ENCODE data around the gene IER2.

The IER2 gene

GRCh38 chr19:13150187-13150930, at the start of gene IER2, which contains the start of gene STX10:
TSS of gene IER2 (plus strand) at chr19:13150411. CDS start at chr19:13153187, 2,776 bp downstream.
TSS of gene STX10 (minus strand) at chr19:13150375. CDS start at chr19:13150173, 202 bp downstream.
- DNase-seq (ENCODE audit: low spot score): peak; percentile 94

GRCh38 chr19:13100841-13101589, 49.2 kb upstream of the IER2 start:
- no peak for DNase-seq (ENCODE audit: low spot score)

- no peak for DNase-seq (ENCODE audit: low spot score)
Measured at GRCh38 chr19:13101590-13102415, 48.4 kb upstream of the IER2 start.

- no peak for DNase-seq (ENCODE audit: low spot score)
Measured at GRCh38 chr19:13102416-13102665, 47.9 kb upstream of the IER2 start.

- peak; percentile 82 for DNase-seq (ENCODE audit: low spot score)
Measured at GRCh38 chr19:13102666-13103580, 47.3 kb upstream of the IER2 start, which contains the start of gene LYL1. TSS of gene LYL1 (minus strand) at chr19:13102858. CDS start at chr19:13101171, 1,687 bp downstream.

GRCh38 chr19:13103581-13104359, 46.4 kb upstream of the IER2 start:
- no peak for DNase-seq (ENCODE audit: low spot score)

GRCh38 chr19:13104360-13104847, 45.8 kb upstream of the IER2 start:
- peak; percentile 58 for DNase-seq (ENCODE audit: low spot score)

GRCh38 chr19:13104848-13105711, 45.1 kb upstream of the IER2 start:
- DNase-seq (ENCODE audit: low spot score): no peak

GRCh38 chr19:13109361-13110098, 40.7 kb upstream of the IER2 start:
- no peak for DNase-seq (ENCODE audit: low spot score)

GRCh38 chr19:13110099-13110610, 40.1 kb upstream of the IER2 start:
- no peak for DNase-seq (ENCODE audit: low spot score)

GRCh38 chr19:13112555-13112954, 37.7 kb upstream of the IER2 start:
- no peak for DNase-seq (ENCODE audit: low spot score)

GRCh38 chr19:13115936-13116281, 34.3 kb upstream of the IER2 start:
- no peak for DNase-seq (ENCODE audit: low spot score)

- DNase-seq (ENCODE audit: low spot score): peak; percentile 98
Measured at GRCh38 chr19:13116282-13117175, 33.7 kb upstream of the IER2 start, which contains the start of gene TRMT1. TSS of gene TRMT1 (minus strand) at chr19:13116740. CDS start at chr19:13116399, 341 bp downstream.

GRCh38 chr19:13117176-13117771, 32.9 kb upstream of the IER2 start:
- no peak for DNase-seq (ENCODE audit: low spot score)

- DNase-seq (ENCODE audit: low spot score): peak; percentile 97
Measured at GRCh38 chr19:13117772-13118423, 32.3 kb upstream of the IER2 start, which contains the start of gene NACC1. TSS of gene NACC1 (plus strand) at chr19:13118264. CDS start at chr19:13135208, 16,944 bp downstream.

GRCh38 chr19:13118424-13119193, 31.6 kb upstream of the IER2 start:
- DNase-seq (ENCODE audit: low spot score): peak; percentile 54

Measured in hepatic stellate cell (primary cell).